ENCODE measurements around the gene DNAJC5.

Gene DNAJC5

DNA sequence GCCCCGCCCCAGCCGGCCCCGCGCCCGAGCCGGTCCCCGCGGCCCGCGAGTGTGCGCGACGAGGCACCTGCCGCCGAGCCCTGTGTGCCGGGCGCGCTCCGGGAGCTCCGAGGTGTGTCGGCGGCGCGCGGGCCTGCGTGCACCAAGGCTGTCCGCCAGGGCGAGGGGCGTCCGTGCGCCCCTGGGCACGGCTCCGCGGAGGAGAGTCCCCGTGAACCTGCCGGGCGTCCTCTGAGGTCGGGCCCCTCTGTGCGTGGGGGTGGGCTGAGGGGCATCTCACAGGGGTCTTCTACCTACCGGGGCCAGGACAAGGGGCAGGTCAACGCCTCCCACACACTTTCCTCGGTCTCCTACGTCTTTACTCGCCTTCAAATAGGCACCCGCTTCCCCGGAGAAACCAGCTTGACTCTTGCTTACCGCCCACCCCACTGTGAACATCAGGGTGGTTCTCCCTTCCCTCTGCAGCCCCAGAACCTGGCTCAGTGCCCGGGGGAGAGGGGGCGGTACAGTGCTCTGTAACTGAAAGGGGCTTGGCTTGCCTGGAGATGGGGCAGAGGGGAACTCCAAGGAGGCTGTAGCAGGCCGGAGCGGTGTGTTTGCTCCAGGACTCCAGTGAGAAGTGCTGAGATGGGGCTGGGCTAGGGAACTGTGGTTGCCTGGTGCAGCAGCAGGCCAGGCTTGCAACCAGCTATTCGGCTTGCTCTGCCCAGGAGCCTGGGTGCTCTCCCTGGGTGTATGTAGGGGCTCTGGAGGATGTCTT, 84.8 kb downstream of the DNAJC5 start, which contains the start of gene SAMD10:
Gene SAMD10, minus strand, starts transcription at position 86 of the 760 bp plus-strand sequence. CDS start 175 bp downstream, outside the sequence.
- DNase-seq (ENCODE audit: low read depth, low spot score), result peak; percentile 56

DNA sequence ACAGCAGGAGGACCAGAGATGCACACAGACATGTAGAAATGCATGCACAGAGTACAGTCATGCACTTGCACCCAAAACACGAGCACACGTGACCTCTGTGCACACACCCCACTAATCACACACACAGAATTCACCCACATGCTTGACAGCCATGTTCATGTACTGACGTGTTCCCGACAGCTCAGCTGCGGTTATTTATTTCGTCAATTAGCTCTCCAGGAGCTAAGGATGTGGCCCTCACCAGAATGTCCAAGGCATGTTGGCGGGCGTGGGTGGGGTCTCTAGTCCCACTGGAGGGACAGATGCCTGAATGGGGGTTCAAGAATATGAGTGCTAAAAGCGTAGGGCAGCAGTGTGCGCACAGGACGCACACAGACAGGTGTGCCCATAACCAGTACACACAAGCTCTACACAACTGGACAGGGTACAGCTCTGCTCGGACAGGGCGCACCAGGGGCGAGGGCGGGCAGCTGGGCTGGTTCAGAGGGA, 85.4 kb downstream of the DNAJC5 start:
- no peak for DNase-seq (ENCODE audit: low read depth, low spot score)

DNA sequence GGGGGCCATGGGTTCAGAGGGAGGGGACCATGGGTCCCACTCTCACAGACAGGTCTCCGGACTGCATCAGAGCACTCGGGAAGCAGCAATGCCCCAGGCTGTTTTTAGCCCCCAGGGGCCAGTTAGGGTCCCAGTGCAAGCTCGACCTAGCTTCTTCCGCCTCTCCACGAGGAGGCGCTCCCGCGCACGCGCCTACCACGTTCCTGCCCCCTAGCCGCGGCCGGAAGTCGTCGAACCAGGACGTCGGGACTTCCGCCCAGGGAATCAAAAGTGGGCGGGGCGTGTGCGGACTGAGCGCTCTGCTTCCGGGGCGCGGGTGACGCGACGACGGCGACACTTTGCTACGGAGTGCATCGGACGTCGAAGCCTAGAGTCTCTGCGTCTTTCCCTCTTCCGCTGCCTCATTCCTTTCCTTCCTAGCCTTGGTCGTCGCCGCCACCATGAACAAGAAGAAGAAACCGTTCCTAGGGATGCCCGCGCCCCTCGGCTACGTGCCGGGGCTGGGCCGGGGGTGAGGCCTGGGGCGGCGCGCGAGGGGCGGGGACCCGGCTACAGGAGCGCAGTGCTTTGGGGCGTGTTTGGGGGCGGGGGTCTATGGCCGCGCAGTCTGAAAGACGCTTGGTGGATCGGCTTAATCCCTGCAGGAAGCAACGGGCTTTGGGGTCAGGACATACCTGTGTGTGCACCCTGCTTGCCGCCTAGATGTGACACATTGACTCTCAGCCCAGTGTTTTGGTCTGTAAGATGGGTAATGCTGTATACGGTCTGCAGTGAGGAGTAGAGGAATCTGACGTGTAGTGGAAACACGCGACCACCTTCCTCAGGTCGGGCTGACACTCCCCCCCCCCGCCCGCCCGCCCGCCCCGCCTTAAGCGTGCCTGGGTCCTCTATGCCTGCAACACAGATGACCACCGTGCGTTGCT, 86.1 kb downstream of the DNAJC5 start, which contains the start of gene PRPF6:
Gene PRPF6, plus strand, starts transcription at position 327 of the 923 bp plus-strand sequence. Its CDS starts 114 bp downstream, at position 441.
- DNase-seq (ENCODE audit: low read depth, low spot score), result peak; percentile 97

DNA sequence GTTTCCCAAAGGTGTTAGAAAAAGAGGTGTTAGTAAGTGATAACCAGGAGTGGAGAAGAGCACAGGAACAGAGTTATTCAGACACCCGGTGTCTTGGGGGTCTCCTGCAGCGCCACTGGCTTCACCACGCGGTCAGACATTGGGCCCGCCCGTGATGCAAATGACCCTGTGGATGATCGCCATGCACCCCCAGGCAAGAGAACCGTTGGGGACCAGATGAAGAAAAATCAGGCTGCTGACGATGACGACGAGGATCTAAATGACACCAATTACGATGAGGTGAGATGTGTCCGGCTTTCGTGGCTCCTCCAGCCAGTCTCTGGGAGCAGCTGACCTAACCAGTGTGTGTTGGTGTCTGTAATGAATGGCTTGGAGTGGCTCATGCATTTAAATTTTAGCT, 88.0 kb downstream of the DNAJC5 start:
- no peak for DNase-seq (ENCODE audit: low read depth, low spot score)

Data from ELF-1 (cell line).